HCT116 (cell line): Measurements from ENCODE around the gene KRTAP9-1. TPM values are rescaled to one million over a fixed set of nuclear protein-coding genes. Genes with fewer than 3 reads are reported as not detected.

Source experiments
- ATAC-seq: fragments of 200-7000 bp; cut with Tn5 transposase; 2 replicates; pipeline ENCODE4 v1.9.1; 2020; ENCODE audit warnings: mild to moderate bottlenecking, moderate library complexity
- BruUV-seq: library from RNA; stranded (reverse); fragments of 400-500 nt; replicated peaks from 2 replicates; lab custom pipeline; 2021; lab: Mats Ljungman, UMichigan
- CTCF ChIA-PET: fragments of 300-600 bp; sonication (Branson Sonifier 250); formaldehyde crosslinking; loops from one replicate; lab custom pipeline; 2021; ENCODE audit warnings: antibody characterized with exemption; lab: Charles Lee
- POLR2A ChIA-PET: fragments of 300-600, 350-600 bp; sonication (Branson Sonifier 250); formaldehyde crosslinking; loops from one replicate; lab custom pipeline; 2021; ENCODE audit warnings: antibody characterized with exemption; lab: Charles Lee
- RAD21 ChIA-PET, 2 experiments: fragments of 300-600 bp; sonication (Branson Sonifier 250); formaldehyde crosslinking; loops; one replicate each; lab custom pipeline; 2023; ENCODE audit warnings: low total read pairs in 2 of 2; ENCODE audit not compliant: uncharacterized antibody in 2 of 2, unreplicated experiment in 2 of 2, low non-redundant PET in 1 of 2; lab: Charles Lee
- DNase-seq: peaks from one replicate; pipeline ENCODE4 v3.0.0-alpha.2; 2010; ENCODE audit warnings: low read depth, low spot score
- H2AFZ ChIP-seq: fragments of 200-600 bp; shearing (Covaris generic), sonication (generic); 2 replicates; pipeline ENCODE4 v1.6.1; 2017; ENCODE audit warnings: low read depth, mixed run types, mixed read lengths, antibody characterized with exemption, low read length; ENCODE audit not compliant: poor library complexity, severe bottlenecking
- H3K27ac ChIP-seq: 2 replicates; pipeline ENCODE4 v1.5.1; 2012; ENCODE audit warnings: low read depth, low read length
- H3K27me3 ChIP-seq: fragments of 200-600 bp; sonication (generic); 2 replicates; pipeline ENCODE4 v1.6.1; 2016; ENCODE audit warnings: mixed run types, low read length, mixed read lengths; ENCODE audit not compliant: insufficient read depth
- H3K36me3 ChIP-seq, 2 experiments: fragments of 200-500 bp in 1 of 2; fragments of 200-600 bp in 1 of 2; sonication (Bioruptor generic) in 1 of 2; sonication (generic) in 1 of 2; 2 replicates each; pipeline versions ENCODE4 v1.5.1 to v1.6.1; 2014 to 2016; ENCODE audit warnings: low read length in 2 of 2, inconsistent platforms in 1 of 2, mixed read lengths in 1 of 2, mixed run types in 1 of 2; ENCODE audit not compliant: insufficient read depth in 2 of 2, control insufficient read depth in 1 of 2
- H3K4me1 ChIP-seq, 2 experiments: fragments of 200-600 bp in 1 of 2; sonication (generic) in 1 of 2; 2 replicates each; pipeline versions ENCODE4 v1.5.1 to v1.6.1; 2012 to 2017; ENCODE audit warnings: low read length in 2 of 2, inconsistent platforms in 1 of 2, mild to moderate bottlenecking in 1 of 2, mixed read lengths in 1 of 2, mixed run types in 1 of 2, moderate library complexity in 1 of 2; ENCODE audit not compliant: insufficient read depth in 2 of 2, control insufficient read depth in 1 of 2
- H3K4me2 ChIP-seq: fragments of 200-600 bp; sonication (generic); 2 replicates; pipeline ENCODE4 v1.6.1; 2017; ENCODE audit warnings: mixed run types, low read length, mixed read lengths
- H3K4me3 ChIP-seq, 2 experiments: fragments of 200-600 bp in 1 of 2; sonication (generic) in 1 of 2; replicated peaks in 1 of 2; 2 replicates each; pipeline ENCODE4 v1.5.1; 2011 to 2016; ENCODE audit warnings: low read length in 2 of 2, control low read depth in 1 of 2, low read depth in 1 of 2, mild to moderate bottlenecking in 1 of 2, mixed read lengths in 1 of 2, mixed run types in 1 of 2
- H3K79me2 ChIP-seq: fragments of 200-600 bp; sonication (generic); 2 replicates; pipeline ENCODE4 v1.6.1; 2017; ENCODE audit warnings: mild to moderate bottlenecking, mixed run types, low read length, moderate library complexity, mixed read lengths; ENCODE audit not compliant: insufficient read depth
- H3K9ac ChIP-seq: fragments of 200-600 bp; sonication (generic); 2 replicates; pipeline ENCODE4 v1.6.1; 2016; ENCODE audit warnings: low read length, mixed read lengths
- H3K9me2 ChIP-seq: fragments of 200-600 bp; sonication (generic), shearing (Covaris generic); 2 replicates; pipeline ENCODE4 v1.6.1; 2017; ENCODE audit warnings: mixed run types, mild to moderate bottlenecking, moderate library complexity; ENCODE audit not compliant: insufficient read depth
- H3K9me3 ChIP-seq, 2 experiments: fragments of 200-500 bp in 1 of 2; fragments of 200-600 bp in 1 of 2; sonication (Bioruptor generic) in 1 of 2; sonication (generic) in 1 of 2; 2 replicates each; pipeline ENCODE4 v1.6.1; 2014 to 2017; ENCODE audit warnings: low read length in 2 of 2, mixed read lengths in 2 of 2, inconsistent platforms in 1 of 2, low read depth in 1 of 2, mild to moderate bottlenecking in 1 of 2, mixed run types in 1 of 2, moderate library complexity in 1 of 2; ENCODE audit not compliant: control insufficient read depth in 1 of 2, insufficient read depth in 1 of 2
- H4K20me1 ChIP-seq: fragments of 200-600 bp; sonication (generic), shearing (Covaris generic); 2 replicates; pipeline ENCODE4 v1.6.1; 2017; ENCODE audit warnings: mixed run types, mild to moderate bottlenecking, moderate library complexity; ENCODE audit not compliant: insufficient read depth
- CBX3 ChIP-seq: IDR thresholded peaks from 2 replicates; pipeline ENCODE4 v1.6.1; 2012; ENCODE audit warnings: low read depth
- CEBPB ChIP-seq: IDR thresholded peaks from 2 replicates; pipeline ENCODE4 v1.6.1; 2012; ENCODE audit warnings: low read depth
- ELF1 ChIP-seq: IDR thresholded peaks from 2 replicates; pipeline ENCODE4 v1.6.1; 2012; ENCODE audit warnings: low read depth, borderline replicate concordance
- EZH2 ChIP-seq: fragments of 200-600 bp; sonication (generic); IDR thresholded peaks from 2 replicates; pipeline ENCODE4 v1.6.1; 2017; ENCODE audit warnings: antibody characterized with exemption, mixed run types
- EZH2phosphoT487 ChIP-seq: fragments of 200-600 bp; IDR thresholded peaks from 2 replicates; pipeline ENCODE4 v1.6.1; 2018; ENCODE audit warnings: antibody characterized with exemption, borderline replicate concordance
- SIN3A ChIP-seq: IDR thresholded peaks from 2 replicates; pipeline ENCODE4 v1.6.1; 2012; ENCODE audit warnings: low read depth
- SP1 ChIP-seq: IDR thresholded peaks from 2 replicates; pipeline ENCODE4 v1.6.1; 2012; ENCODE audit warnings: low read depth
- YY1 ChIP-seq: IDR thresholded peaks from 2 replicates; pipeline ENCODE4 v1.6.1; 2011; ENCODE audit warnings: low read length, low read depth, moderate library complexity, mild to moderate bottlenecking; ENCODE audit not compliant: insufficient replicate concordance; ENCODE audit errors: extremely low read depth
- ZFX ChIP-seq: fragments of 450-650 bp; IDR thresholded peaks from 2 replicates; pipeline ENCODE4 v1.6.1; 2017
- ZNF274 ChIP-seq: fragments of 200-500 bp; sonication (Bioruptor generic); IDR thresholded peaks from 2 replicates; pipeline ENCODE4 v1.6.1; 2014; ENCODE audit warnings: mild to moderate bottlenecking, low read depth, low read length, inconsistent platforms
- intact Hi-C: fragments of 100-400 bp; cut with micrococcal nuclease; formaldehyde crosslinking; loops from 2 replicates; pipeline ENCODE4 v1.10.0; 2022
- total RNA-seq: library from RNA; stranded (reverse); gene quantifications from one replicate; pipeline ENCODE4 v1.2.1, GENCODE V29; 2021; ENCODE audit not compliant: unreplicated experiment
- TF ChIP-seq, protein P1 (sequence below): IDR thresholded peaks from 2 replicates; pipeline ENCODE4 v1.6.1; 2012
- TF ChIP-seq, protein P2 (sequence below): IDR thresholded peaks from 2 replicates; pipeline ENCODE4 v1.6.1; 2012

The KRTAP9-1 gene
- total RNA-seq, 1 experiment from 2014 or later, result not detected

DNA sequence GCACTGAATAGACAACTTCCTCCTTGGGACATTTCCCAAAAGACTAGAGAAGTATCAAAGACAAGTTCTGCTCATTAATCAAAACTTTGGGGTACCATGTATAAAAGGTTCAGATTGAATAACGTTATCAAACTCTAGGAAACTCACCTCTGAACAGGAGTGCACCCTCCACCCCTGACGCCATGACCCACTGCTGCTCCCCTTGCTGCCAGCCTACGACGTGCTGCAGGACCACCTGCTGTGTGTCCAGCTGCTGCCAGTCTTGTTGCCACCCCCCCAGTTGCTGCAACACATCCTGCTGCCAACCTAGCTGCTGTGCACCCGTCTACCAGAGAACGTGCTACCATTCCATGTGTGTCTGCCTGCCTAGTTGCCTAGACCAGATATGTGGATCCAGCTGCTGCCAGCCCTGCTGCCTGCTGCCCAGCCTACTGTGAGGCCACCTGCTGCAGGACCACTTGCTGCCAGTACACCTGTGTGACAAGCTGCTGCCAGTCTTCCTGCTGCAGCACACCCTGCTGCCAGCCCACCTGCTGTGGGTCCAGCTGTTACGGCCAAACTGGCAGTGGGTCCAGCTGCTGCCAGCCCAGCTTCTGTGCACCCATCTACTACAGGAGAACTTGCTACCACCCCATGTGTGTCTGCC lies 23.0 kb downstream of the KRTAP9-1 start:
- Histone ChIP-seq H3K79me2 (no peaks in the 10 kb centered on the region), H4K20me1 (no peaks in the 10 kb centered on the region), H3K36me3 (no peaks in the 10 kb centered on the region), H3K4me3 (no peak overlapping the region), H3K4me2 (peak overlapping the region; percentile 44), H3K9me3 (no peaks in the 10 kb centered on the region), H3K9me2 (no peaks in the 10 kb centered on the region), H3K27me3 (no peaks in the 10 kb centered on the region), H2AFZ (peak overlapping the region; percentile 75), H3K4me1 (peaks cover 6 to 15% of the 10 kb centered on the region in 2 experiments), H3K9ac (no peak overlapping the region), H3K27ac (peak overlapping the region; percentile 15; the same call in 1 of the 2 replicates)
- no peak for TF ChIP-seq CEBPB
- no peak for TF ChIP-seq YY1
- TF ChIP-seq SIN3A, result no peak
- no peak for TF ChIP-seq ZFX
- TF ChIP-seq CBX3, result no peak
- TF ChIP-seq ELF1, result no peak
- no peak for TF ChIP-seq SP1
- TF ChIP-seq, protein P1, sequence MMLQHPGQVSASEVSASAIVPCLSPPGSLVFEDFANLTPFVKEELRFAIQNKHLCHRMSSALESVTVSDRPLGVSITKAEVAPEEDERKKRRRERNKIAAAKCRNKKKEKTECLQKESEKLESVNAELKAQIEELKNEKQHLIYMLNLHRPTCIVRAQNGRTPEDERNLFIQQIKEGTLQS, result no peak
- TF ChIP-seq ZNF274, result no peak
- TF ChIP-seq, protein P2, sequence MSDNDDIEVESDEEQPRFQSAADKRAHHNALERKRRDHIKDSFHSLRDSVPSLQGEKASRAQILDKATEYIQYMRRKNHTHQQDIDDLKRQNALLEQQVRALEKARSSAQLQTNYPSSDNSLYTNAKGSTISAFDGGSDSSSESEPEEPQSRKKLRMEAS, result no peak
- TF ChIP-seq EZH2phosphoT487, result no peak
- no peak for TF ChIP-seq EZH2
- ChIA-PET RAD21 (interaction anchor here in 1 of 2 experiments (0.7 kb wide), 1 partner anchor 317 kb away, joined by 3 read pairs; no protein-coding TSS in a partner anchor), CTCF (no interaction called here), POLR2A (no interaction called here)
- DNase-seq (no peak), ATAC-seq (0 out of 2 replicates have a peak, but pooled peaks have one; percentile 34)
- intact Hi-C loops, result no loop called here
- no TSS peak for BruUV-seq
